Epidermal melanocyte (primary cell): Measurements from ENCODE around the gene MLXIPL.
"Not testable (repeated sequence)": the region's sequence is repeated elsewhere in the genome, so short reads cannot be mapped to it uniquely, and the experiment has no call there.

Experiments used
- DNase-seq: peaks from one replicate; pipeline ENCODE4 v3.0.0; 2011; ENCODE audit warnings: low spot score; ENCODE audit not compliant: insufficient read length

The MLXIPL gene

GRCh38 chr7:73555411-73555982 lies 68.8 kb downstream of the MLXIPL start:
- DNase-seq: no peak

DNA sequence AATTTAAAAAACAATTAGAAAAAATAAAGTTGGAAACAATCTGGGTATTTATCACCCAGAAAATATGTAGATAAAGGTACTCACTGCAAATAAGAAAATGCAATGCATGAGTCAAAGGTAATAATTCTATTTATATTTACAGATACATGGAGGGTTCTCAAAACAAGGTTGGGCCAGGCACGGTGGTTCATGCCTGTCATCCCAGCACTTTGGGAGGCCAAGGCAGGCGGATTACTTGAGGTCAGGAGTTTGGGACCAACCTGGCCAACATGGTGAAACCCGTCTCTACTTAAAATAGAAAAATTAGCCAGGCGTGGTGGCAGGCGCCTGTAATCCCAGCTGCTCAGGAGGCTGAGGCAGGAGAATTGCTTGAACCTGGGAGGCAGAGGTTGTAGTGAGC lies 74.2 kb downstream of the MLXIPL start:
- DNase-seq: not testable (repeated sequence)

GRCh38 chr7:73549176-73549575 lies 75.1 kb downstream of the MLXIPL start:
- DNase-seq: no peak

GRCh38 chr7:73547841-73548240 lies 76.5 kb downstream of the MLXIPL start:
- DNase-seq: no peak

- no peak for DNase-seq
These were observed 79.6 kb downstream of the MLXIPL start for GRCh38 chr7:73544678-73545077.
